T-helper 17 cell (primary cell): ENCODE measurements around the gene UPF2. TPM values are rescaled to one million over a fixed set of nuclear protein-coding genes. Genes with fewer than 3 reads are reported as not detected.

Experiments
- total RNA-seq, 4 donors: library from RNA in 2 of 4; stranded (reverse) in 2 of 4; gene quantifications; one replicate each; pipeline ENCODE4 v1.2.3 and lab custom pipeline; 2022 to 2026

Gene UPF2
- total RNA-seq, 2 donors from 2014 or later = 21.5 to 24.7 TPM

Other genes starting within 250 kb of the UPF2 start
- gene PROSER2, start 219.5 kb downstream of the UPF2 start, total RNA-seq = 1 to 10 TPM; 3.2 to 5.1 TPM
- gene DHTKD1, start 26.1 kb upstream of the UPF2 start, total RNA-seq = 10 to 100 TPM in 1 of 2 donors, 1 to 10 TPM in 1; 8.9 to 10.3 TPM
- 10 to 100 TPM; 17.2 to 18.9 TPM for gene SEC61A2, start 86.9 kb upstream of the UPF2 start, total RNA-seq
- gene NUDT5, start 153.1 kb upstream of the UPF2 start, total RNA-seq = 10 to 100 TPM; 27.8 to 33.5 TPM
- 10 to 100 TPM; 35.9 to 52.8 TPM for gene CDC123, start 153.4 kb upstream of the UPF2 start, total RNA-seq